ENCODE data around the gene NPFF.
A peak's percentile ranks its signal among the peaks of the same experiment; 100 is the strongest.

Gene NPFF

GRCh38 chr12:53472056-53472582, 35.2 kb downstream of the NPFF start:
- no peak for DNase-seq

GRCh38 chr12:53468282-53468681, 39.0 kb downstream of the NPFF start:
- DNase-seq: peak; percentile 19

GRCh38 chr12:53467880-53468279, 39.4 kb downstream of the NPFF start:
- DNase-seq: peak; percentile 68

GRCh38 chr12:53467082-53467481, 40.2 kb downstream of the NPFF start:
- DNase-seq: no peak

- no peak for DNase-seq
These were observed 40.6 kb downstream of the NPFF start for GRCh38 chr12:53466640-53467039.

- peak; percentile 52 for DNase-seq
These were observed 41.6 kb downstream of the NPFF start for GRCh38 chr12:53465679-53466078.

GRCh38 chr12:53464685-53465418, 42.4 kb downstream of the NPFF start:
- DNase-seq: no peak

GRCh38 chr12:53463802-53464560, 43.3 kb downstream of the NPFF start:
- DNase-seq: no peak

- no peak for DNase-seq
These were observed 44.3 kb downstream of the NPFF start for GRCh38 chr12:53462935-53463334.

- DNase-seq: no peak
These were observed 45.7 kb downstream of the NPFF start for GRCh38 chr12:53461591-53461990.

- peak; percentile 86 for DNase-seq
These were observed 46.2 kb downstream of the NPFF start for GRCh38 chr12:53461059-53461458.

- DNase-seq: no peak
These were observed 48.2 kb downstream of the NPFF start for GRCh38 chr12:53459097-53459496.

Measured in RPMI8226 (cell line).